H7 (cell line): ENCODE measurements around the gene RIPK4. TPM values are rescaled to one million over a fixed set of nuclear protein-coding genes. Genes with fewer than 3 reads are reported as not detected.
A peak's percentile ranks its signal among the peaks of the same experiment; 100 is the strongest.

Experiments
- DNase-seq: peaks from one replicate; pipeline ENCODE4 v3.0.0; 2012
- H3K27me3 ChIP-seq: 2 replicates; pipeline ENCODE4 v1.6.0; 2011; ENCODE audit warnings: mild to moderate bottlenecking, low read length; ENCODE audit not compliant: control insufficient read depth, insufficient read depth
- H3K36me3 ChIP-seq: replicated peaks from 2 replicates; pipeline ENCODE4 v1.5.1; 2011; ENCODE audit warnings: low read length; ENCODE audit not compliant: control insufficient read depth, insufficient read depth
- H3K4me3 ChIP-seq: 2 replicates; pipeline ENCODE4 v1.5.1; 2011; ENCODE audit warnings: low read depth, mild to moderate bottlenecking, control low read depth, low read length, moderate library complexity; ENCODE audit not compliant: insufficient read depth
- total RNA-seq: library from RNA; depleted of rRNA; stranded (reverse); fragments of >200 nt; shearing (Covaris generic); gene quantifications from 2 replicates; pipeline ENCODE4 v1.2.3, GENCODE V29; 2014

RIPK4 gene
- total RNA-seq, 1 experiment from 2014 or later, result 10.5 TPM

- no peaks in the 10 kb centered on the region; the same call in 1 of the 2 replicates for H3K36me3 ChIP-seq
- no peaks in the 10 kb centered on the region for H3K27me3 ChIP-seq
- peak; percentile 90 for DNase-seq
- no peak overlapping the region for H3K4me3 ChIP-seq
Measured at GRCh38 chr21:41745971-41746743, 20.7 kb downstream of the RIPK4 start.

DNA sequence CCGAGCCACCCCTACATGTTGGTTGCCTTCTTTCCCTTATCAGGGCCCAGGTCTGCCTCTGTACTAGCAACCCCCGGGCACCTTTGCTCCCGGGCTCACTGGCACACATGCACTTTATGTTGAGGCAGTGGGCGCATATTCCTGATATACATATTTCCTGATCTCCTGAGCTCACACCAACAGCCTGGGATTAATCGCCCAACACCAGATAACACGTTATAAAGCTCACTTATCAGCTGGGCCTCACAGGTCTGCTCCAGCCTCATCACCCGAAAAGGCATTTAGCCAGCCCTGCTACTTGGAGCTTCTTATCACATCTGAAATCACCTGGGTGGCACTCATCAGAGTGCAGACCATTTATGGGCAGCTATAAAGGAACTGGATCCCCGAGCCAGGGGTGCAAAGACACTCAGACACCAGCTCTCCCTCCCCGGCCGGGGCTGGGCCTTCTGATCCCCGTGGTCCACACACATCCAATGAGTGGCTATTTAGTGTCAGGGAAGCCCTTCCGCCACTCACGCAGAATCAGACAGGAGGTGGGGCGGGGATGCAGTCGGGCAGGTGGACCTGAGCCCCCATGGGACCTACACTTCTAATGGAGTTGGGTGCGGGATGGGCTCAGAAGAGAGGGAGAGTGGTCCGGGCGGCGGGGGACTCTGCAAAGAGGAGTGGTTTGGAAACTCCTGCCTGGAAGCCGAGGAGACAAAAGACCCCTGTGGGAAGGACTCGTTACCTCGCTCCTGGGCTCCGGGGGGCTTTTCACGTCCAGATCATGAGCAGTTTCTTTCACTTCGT is 21.6 kb downstream of the RIPK4 start:
- no peaks in the 10 kb centered on the region; the same call in 1 of the 2 replicates for H3K36me3 ChIP-seq
- no peaks in the 10 kb centered on the region for H3K27me3 ChIP-seq
- no peak overlapping the region for H3K4me3 ChIP-seq
- DNase-seq, result peak; percentile 52

- Histone ChIP-seq H3K27me3 (no peaks in the 10 kb centered on the region), H3K36me3 (no peaks in the 10 kb centered on the region; the same call in 1 of the 2 replicates), H3K4me3 (no peak overlapping the region)
- peak; percentile 51 for DNase-seq
Measured at GRCh38 chr21:41744028-41744930, 22.6 kb downstream of the RIPK4 start.

- Histone ChIP-seq H3K4me3 (no peak overlapping the region), H3K27me3 (no peaks in the 10 kb centered on the region), H3K36me3 (no peaks in the 10 kb centered on the region; the same call in 1 of the 2 replicates)
- DNase-seq, result peak; percentile 43
Measured at GRCh38 chr21:41743321-41744027, 23.4 kb downstream of the RIPK4 start.

DNA sequence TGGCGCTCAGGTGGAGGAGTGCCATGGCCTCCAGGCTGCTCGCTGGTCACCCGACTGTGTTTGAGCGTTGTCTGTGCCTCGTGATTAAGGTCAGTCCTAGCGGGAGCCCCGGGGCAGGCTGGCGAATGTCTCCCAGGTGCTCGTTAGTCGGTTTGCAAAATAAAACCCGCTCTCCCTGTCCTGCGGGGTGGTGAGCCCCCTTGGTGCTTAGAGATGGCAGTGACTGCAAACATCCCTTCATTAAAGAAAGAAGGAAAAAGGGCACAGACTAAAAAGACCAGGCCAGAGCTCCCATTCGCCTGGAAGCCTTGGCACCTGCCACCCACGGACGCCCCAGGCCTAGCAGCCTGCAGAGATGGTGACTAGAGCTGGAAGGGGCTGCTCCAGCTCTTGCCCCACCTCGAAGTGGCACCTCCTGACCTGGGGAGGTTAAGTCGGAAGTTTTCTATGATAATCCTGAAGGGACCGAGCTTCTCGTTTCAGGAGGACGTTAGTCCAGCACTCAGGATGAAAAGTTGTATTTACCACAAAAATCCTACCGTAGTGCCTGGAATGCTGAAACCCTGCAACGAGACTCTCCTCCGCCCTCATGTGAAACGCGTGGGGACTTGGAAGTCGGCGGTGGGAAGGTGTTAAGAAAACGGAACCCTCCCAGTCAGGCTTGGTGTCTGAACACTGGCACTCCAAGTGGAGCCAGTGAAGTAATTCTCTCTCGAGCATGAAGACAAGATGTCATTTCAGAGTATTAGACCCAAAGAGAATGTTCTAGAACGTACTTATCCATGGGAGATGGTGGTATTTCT is 24.6 kb downstream of the RIPK4 start:
- H3K36me3 ChIP-seq, result no peaks in the 10 kb centered on the region; the same call in 1 of the 2 replicates
- H3K27me3 ChIP-seq, result no peaks in the 10 kb centered on the region
- DNase-seq, result peak; percentile 28
- H3K4me3 ChIP-seq, result no peak overlapping the region

DNA sequence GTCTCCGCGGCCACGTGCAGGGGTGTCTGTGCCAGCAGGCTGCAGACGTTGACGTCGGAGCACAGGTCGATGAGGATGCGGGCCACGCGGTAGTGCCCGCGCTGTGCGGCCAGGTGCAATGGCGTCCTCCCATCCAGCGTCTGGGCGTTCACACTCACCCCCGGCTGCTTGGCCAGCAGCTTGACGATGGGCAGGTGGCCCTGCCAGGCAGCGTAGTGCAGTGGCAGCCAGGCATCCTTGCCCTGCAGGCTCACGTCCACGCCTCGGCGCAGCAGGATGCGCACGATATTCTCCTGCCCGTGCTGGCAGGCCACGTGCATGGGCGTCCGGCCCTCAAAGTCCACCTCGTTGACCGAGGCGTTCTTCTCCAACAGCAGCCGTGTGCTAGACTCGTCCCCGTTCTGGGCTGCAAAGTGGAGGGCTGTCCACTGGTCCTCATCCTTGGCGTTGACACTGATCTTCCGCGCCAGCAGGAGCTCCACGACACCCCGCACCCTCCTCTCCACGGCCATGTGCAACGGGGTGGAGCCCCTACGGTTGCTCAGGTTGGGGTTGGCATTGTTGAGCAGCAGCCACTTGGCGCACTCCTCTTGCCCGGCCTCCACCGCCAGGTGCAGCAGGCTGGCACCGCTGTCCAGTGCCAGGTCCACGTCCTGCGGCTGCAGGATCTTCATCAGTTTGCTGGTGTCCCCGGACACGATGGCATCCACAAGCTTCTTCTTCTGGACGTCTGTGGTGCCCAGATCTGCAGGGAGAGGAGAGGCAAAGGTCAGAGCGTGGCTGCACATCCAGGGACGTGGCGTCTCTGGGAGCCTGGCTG is 25.4 kb downstream of the RIPK4 start:
- H3K36me3 ChIP-seq, result no peaks in the 10 kb centered on the region; the same call in 1 of the 2 replicates
- H3K4me3 ChIP-seq, result no peak overlapping the region
- H3K27me3 ChIP-seq, result no peaks in the 10 kb centered on the region
- DNase-seq, result peak; percentile 40

GRCh38 chr21:41740604-41741252 is 26.1 kb downstream of the RIPK4 start:
- Histone ChIP-seq H3K27me3 (no peaks in the 10 kb centered on the region), H3K36me3 (no peaks in the 10 kb centered on the region; the same call in 1 of the 2 replicates), H3K4me3 (no peak overlapping the region)
- DNase-seq, result peak; percentile 36

DNA sequence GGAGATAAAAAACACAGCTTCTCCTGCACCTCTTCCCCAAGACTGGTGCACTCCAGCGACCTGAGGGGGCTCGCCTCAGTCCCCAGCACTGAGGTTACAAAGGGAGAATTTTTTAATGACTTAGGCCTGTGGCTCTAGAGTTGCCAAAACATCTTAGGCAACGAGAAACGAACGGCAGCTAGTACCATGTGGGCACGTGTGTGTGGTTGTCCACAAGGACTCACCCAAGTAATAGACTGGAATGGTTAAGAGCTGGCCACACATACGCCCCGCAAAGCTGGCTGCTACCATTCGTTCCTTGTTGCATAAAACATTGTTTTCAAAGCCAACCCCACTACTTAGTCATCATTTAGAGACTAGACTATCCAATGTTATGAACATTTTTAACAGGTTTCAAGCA is 26.9 kb downstream of the RIPK4 start:
- no peak overlapping the region for H3K4me3 ChIP-seq
- H3K36me3 ChIP-seq, result no peaks in the 10 kb centered on the region; the same call in 1 of the 2 replicates
- no peak for DNase-seq
- H3K27me3 ChIP-seq, result no peaks in the 10 kb centered on the region

- no peak for DNase-seq
- H3K36me3 ChIP-seq, result no peaks in the 10 kb centered on the region; the same call in 1 of the 2 replicates
- H3K27me3 ChIP-seq, result no peaks in the 10 kb centered on the region
- no peak overlapping the region for H3K4me3 ChIP-seq
Measured at GRCh38 chr21:41739011-41739410, 27.8 kb downstream of the RIPK4 start.

DNA sequence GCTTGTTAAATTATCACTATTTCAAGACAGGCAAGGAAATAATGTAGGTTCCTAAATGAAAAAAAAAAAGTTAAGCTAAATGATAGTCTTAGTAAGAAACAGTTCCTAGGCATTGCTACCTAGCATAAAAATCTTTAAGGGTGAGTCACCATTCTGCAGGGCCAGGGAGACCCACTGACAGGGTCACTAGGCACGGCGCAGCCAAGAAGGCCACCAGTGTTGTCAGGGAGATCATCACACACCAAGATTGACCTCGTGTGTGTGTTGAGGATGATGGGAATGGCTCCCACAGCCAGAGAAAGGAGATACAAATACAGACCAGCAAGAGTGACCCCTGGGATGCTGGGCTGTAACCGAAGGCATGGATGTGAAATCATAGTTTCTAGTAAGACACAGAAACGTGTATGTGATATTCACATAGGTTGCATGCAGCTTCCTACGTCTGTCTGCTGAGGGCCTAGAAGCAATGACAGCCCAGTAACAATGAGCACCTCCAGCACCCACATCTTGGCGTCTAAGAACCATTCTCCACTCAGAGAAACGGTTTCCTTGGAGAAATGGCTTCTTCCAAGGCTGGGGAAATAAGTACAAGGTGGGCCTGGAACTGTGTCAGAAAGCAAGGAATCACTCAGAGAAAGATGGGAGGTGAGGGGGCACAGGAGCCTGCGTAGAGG is 29.1 kb downstream of the RIPK4 start:
- no peaks in the 10 kb centered on the region; the same call in 1 of the 2 replicates for H3K36me3 ChIP-seq
- no peak for DNase-seq
- no peaks in the 10 kb centered on the region for H3K27me3 ChIP-seq
- H3K4me3 ChIP-seq, result no peak overlapping the region

DNA sequence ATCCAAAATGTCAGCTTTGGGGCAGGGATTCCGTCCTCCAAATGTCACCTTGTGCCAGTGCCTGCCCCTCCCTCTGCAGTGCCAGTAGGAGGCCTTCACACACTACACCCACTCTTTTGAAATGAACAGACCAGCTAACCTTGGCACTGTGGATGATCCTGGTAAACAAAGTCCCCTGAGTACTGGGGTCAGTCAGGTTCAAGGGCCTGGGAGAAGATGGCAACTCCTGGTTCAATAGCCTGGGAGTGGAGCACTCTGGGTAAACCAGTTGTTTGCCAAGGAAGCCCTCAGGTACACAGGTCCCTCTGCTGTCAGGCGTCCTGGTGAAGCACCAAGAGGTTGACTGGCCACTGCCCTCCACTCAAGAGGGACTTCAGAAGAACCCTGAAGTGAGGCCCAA is 30.4 kb downstream of the RIPK4 start:
- Histone ChIP-seq H3K36me3 (no peaks in the 10 kb centered on the region), H3K27me3 (no peaks in the 10 kb centered on the region), H3K4me3 (no peak overlapping the region)
- no peak for DNase-seq
